Measurements from ENCODE around the gene ARFGAP1.
"Not testable (repeated sequence)": the region's sequence is repeated elsewhere in the genome, so short reads cannot be mapped to it uniquely, and the experiment has no call there.

Gene ARFGAP1

DNA sequence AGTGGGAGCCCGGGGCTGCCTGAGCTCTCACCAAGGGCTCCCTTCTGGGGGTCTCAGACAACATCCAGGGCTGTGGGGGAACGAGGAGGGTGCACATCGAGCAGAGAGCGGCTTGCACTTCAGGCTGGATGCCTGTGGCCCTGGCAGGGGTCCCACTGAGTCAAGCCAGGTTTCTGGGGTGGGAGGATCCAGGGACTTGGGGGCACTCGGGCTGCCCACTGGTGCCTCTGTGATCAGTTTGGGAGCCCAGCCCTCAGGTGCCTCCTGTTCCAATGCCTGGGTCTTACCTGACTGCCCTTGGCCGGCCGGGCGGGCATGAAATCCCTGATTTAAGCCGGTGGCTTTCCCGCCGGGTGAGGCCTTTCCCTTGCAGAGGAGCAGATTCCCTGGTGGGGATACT, 20.8 kb downstream of the ARFGAP1 start:
- DNase-seq, result no peak

DNA sequence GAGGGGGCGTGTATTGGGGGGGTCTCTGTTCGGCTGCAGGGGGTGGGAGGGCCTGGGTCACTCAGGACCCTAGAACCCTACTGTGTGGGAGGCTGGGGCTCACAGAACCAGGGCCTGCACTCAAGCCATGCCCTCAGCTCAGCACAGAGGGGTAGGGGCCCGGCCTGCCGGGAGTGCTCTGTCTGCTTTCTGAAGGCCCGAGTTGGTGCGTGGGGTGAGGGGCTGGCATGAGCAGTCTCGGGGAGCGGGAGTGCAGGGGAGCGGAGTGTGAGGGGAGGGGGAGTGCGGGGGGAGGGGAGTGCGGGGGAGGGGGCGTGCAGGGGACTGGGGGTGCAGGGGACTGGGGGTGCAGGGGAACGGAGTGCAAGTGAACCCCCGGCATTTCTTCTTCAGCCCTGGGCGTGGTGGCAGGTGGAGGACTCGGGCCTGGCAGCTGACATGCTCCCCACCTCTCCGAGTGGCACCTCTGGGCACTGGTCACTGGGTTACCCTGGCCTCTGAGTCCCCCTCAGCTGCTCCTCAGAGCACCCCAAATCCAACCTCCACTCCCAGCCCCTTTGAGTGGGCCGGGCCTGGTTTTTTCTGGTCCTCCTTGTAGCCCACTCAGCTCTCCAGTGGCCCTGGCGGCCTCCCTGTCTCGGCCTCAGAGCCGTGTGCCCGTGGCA, 21.4 kb downstream of the ARFGAP1 start:
- no peak for DNase-seq

DNA sequence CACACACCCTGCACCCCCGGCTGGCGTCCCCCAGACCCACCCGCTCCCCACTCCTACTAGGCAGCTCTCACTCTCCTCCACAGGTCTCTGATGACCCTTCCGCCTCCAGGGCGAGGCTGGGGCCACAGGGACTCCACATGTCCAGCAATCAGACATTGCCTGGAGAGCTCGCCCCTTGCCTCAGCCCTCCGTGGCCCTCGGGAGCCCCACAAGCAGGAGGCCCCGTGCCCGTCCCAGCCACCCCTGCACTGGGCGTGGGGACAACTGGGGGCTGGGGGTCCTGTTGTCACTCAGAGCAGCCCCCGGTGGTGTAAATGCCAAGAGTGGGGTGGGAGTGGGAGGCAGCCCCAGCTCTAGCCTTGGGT, 21.9 kb downstream of the ARFGAP1 start:
- DNase-seq, result no peak

DNA sequence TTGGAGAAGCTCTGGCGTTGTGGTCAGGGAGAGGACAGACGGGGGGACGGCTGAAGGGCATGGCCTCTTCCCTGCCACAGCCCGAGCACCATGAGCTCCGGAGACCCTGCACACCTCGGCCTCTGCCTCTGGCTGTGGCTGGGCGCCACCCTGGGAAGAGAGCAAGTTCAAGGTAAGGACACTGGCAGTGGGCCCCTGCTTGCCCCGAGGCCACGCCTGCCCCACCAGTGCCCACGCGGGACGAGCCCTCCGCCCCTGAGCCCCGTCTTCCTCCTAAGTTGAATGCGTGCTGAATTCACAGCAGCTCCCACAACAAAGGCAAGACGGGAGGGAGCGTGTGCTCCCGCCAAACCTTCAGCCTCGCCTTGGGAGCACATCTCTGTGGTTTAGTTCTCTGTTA, 22.4 kb downstream of the ARFGAP1 start:
- no peak for DNase-seq

DNA sequence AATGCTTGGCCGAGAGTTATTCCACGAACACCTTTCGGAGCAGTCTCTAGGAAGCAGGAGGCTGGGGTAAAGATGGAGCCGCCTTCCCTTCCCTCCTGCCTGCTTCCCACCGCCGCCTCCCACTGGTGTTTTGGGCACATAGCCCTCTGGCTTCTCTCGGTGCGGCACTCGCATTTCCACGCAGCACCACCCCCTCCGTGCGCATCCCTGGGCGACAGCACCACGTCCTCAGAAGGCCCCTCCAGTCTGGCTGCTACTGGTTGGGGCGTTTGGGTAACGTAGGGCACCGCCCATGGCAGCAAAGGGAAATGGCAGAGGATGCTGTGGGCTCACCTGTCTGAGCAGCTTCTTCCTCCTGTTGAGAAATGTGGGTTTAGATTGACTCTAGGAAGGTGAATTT, 22.8 kb downstream of the ARFGAP1 start:
- DNase-seq, result no peak

DNA sequence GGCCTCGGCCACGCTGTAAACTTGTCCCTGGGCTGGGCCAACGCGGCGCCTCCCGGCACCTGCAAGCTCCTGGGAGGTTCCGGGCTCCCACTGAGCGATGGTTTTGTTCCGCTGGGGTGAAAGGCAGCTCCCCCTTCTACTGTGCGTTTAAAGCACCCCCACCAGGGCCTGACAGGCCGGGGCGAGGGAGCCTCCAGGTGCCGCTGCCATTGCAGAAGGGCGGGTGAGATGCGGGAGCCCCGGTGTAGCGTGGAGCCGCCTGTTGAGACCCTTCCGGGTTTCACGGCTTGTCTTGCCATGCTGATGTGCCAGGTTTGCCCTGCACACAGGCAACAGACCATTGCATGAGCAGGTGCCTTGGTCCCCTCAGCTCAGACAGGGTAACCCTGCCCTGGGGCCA, 23.2 kb downstream of the ARFGAP1 start:
- no peak for DNase-seq

DNA sequence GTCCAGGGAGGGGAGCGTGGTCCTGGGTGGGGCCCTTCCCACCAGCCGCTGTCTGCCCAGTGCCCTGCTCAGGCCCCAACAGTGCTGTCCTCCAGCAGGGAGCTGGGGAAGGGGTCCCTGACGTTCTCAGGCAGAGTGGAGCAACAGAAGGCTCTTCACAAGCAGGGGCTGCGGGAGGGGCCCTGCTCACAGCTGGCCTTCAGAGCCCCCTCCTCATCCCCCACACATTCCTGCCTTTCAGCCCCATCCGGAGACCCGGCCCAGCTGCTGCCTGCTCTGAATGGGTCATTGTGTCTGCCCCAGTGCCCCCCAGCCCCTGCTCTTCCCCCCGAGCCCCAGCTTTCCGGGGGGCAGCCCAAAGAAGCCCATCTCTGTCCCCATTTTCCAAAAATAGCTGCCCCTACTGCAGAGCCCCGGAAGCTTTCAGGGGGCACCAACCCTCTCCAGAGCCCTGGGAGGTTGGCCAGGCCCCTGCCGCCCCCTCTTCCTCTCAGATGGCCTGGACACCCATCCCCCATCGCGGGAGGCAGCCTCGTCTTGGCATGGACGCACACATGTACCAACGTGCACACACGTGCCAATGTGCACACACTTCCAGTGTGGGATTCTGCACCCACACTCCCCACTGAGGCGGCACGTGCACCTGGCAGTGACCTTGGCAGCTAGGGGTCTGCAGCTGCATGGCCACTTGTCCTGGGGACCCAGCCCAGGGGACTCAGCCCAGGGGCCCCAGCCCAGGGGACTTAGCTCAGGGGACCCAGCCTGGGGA, 24.1 kb downstream of the ARFGAP1 start:
- no peak for DNase-seq

DNA sequence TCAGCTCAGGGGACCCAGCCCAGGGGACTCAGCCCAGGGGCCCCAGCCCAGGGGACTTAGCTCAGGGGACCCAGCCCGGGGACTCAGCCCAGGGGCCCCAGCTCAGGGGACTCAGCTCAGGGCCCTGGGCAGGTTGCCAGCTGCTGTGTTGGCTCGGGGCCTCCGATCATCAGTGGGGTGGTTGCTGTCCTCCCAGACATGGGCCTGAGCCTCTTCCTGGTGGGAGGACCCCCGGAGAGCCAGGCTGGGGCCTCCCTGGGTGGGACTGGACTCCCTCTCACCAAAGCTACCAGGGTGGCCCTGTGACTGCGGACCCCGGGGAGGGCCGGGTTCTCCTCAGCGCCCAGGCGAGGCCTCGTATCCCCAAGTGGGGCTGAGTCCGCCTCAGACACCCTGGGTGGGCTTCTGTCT, 24.8 kb downstream of the ARFGAP1 start:
- no peak for DNase-seq

DNA sequence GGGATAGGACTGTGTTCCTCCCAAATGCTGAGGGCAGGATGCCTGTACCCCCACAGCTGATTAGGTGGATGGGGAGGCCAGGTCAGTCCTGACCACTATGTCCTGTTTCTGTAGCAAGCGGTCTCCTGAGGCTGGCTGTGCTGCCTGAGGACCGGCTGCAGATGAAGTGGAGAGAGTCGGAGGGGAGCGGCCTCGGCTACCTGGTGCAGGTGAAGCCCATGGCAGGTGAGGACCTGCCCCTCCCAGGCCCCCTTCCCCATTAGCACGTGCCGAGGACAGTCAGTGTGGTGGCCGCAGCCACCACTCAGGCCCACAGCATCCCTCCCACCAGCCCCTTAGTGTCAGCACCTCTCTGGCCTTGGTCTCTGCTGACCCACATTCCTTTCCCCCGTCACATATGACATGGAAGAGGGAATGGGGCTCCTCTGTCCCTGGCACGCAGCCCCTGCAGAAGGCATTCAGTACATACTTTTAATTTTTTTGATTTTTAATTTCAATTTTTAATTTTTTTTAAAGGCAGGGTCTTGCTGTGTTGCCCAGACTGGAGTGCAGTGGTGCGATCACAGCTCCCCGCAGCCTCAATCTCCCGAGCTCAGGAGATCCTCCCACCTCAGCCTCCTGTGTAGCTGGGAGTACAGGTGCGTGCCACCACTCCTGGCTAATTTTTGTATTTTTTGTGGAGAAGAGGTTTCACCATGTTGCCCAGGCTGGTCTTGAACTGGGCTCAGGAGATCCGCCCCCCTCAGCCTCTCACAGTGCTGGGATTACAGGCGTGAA, 25.4 kb downstream of the ARFGAP1 start:
- no peak for DNase-seq

DNA sequence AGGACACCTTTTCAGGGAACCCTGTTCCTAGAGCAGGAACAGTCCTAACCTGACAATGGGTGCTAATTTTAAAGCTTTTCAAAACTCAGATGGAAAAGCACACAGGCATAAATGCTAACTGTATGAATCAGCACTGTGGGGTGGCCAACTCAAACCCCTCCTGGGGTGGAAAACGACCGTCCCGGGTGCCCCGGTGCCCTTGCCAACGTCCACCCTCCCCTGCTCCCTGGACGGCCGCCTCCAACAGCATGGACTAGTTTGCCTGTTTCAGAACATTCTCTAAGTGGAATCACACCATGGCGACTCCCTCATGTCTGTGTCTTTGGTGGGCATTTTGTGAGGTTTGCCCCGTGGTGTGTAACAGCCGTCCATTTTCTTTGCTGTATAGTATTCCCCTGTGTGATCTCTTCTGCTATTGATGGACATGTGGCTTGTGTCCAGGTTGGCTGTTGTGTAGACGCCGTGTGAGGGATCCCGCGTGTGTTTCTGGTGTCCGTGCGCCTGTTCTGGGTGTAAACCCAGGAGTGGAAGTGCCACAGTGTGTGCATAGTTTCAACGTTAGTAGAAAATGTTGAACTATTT, 26.2 kb downstream of the ARFGAP1 start:
- DNase-seq, result no peak

DNA sequence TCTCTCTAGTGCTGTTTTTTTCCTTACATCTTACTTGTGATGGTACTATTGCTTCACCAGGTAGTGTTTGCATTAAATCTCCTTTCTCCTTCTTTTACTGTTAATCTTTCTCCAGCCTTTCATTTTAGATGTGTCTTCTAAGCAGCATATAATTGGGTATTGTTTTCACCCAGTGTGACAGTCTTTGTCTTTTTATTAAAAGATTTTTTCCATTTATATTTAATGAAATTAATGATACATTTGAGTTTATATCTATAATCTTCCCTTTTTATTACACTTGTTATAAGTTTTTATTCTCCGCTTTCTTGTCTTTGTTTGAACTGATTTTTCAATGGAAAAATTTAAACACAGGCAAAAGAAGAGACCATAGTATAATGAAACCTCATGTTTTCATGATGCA, 29.1 kb downstream of the ARFGAP1 start:
- DNase-seq, result no peak

DNA sequence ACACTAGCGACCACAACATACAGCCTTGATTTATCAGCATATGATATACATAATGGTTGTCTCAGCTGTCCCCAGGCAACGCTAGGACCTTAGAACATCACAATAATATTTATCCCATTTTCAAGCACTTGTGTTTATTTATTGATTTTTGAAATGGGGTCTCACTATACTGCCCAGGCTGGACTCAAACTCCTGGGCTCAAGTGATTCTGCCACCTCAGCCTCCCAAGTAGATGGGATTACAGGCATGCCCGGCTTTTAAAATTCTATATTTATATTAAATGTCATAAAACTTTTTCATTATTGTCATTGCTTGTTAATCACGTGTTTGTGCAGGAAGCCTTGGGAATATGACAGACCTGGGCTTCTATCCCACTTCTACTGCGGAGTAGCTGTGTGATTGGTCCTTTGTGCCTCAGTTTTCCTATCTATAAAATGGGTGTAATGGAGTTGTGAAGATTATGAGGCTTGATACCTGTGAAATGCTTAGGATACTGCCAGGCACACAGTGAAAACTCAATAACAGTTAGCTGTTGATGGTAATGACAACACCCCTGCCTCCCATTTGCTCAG, 30.6 kb downstream of the ARFGAP1 start:
- no peak for DNase-seq

DNA sequence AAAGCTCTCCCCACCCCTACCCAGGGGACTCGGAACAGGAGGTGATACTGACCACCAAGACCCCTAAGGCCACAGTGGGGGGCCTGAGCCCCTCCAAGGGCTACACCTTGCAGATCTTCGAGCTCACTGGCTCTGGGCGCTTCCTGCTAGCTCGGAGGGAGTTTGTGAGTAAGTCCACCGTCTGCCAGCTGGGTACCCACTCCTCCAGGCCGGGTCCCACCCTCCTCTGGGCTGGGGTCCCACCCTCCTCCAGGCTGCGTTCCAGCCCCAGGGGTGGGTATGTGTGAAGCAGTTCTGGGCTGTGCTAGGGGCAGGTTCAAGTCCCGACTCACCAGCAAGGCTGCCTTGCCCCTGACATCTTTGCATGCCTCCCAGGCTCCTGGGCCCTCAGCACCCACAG, 32.8 kb downstream of the ARFGAP1 start:
- DNase-seq, result no peak

DNA sequence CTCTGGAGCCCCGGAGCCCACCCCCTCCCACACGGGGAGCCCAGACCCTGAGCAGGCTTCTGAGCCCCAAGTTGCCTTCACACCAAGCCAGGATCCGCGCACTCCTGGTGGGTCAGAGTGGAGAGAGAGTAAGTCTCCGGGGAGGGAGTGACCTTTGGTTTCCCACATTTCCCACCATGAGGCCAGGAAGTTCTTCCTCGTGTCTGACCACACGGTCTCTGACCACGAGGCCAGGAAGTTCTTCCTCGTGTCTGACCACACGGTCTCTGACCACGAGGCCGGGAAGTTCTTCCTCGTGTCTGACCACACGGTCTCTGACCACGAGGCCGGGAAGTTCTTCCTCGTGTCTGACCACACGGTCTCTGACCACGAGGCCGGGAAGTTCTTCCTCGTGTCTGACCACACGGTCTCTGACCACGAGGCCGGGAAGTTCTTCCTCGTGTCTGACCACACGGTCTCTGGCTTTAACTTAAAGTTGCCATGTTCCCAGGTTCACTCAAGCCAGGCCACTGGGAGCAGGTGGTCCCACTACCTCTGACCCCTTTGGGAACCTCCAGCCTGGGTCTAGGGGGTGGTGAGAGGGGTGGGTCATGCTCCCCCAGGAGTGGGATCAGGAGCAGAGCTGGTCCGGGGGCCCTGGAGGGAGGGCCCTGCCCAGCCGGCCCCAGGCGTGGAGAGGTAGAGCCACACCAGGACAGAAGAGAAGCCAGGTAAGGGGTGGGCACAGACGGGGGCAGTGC, 33.5 kb downstream of the ARFGAP1 start:
- not testable (repeated sequence) for DNase-seq

DNA sequence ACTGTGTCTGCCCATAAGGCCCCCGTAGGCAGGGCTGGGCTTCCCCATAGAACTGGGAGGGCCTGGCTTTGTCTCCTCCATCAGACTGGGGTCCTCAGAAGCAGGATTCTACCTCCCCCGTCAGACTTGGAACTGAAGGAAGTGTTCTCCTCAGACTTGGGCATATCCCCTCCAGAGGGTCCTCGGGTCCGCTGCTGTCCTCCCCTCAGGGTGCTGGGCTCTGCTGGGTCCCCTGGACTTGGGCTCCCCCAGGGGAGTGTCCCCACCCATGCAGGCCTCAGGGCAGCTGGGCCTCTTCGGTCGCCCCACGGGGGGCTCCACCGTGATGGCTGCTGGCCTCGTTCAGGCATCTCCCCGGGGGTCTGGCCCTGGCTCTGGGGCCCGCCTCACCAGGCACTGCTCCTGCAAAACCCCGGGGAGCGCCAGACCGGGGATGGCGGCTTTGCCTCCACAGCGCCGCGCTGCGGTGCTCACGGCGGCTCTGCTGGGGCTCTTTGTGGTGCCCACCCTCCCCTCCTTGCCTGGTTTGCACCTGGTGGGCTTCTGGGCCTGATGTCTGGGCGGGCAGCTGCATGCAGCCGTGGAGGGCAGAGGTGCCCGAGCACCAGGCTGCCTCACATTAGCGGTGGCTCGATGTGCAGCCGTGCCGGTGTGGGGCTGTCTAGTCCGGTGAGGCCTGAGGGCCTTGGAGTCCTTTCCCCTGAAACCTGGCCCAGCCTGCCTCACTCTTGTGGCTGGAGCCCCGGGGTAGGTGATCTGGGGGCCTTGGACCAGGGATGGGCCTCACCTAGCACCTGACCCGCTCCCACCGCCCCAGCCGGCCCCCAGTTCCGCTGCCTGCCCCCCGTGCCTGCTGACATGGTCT, 34.3 kb downstream of the ARFGAP1 start:
- DNase-seq, result no peak

DNA sequence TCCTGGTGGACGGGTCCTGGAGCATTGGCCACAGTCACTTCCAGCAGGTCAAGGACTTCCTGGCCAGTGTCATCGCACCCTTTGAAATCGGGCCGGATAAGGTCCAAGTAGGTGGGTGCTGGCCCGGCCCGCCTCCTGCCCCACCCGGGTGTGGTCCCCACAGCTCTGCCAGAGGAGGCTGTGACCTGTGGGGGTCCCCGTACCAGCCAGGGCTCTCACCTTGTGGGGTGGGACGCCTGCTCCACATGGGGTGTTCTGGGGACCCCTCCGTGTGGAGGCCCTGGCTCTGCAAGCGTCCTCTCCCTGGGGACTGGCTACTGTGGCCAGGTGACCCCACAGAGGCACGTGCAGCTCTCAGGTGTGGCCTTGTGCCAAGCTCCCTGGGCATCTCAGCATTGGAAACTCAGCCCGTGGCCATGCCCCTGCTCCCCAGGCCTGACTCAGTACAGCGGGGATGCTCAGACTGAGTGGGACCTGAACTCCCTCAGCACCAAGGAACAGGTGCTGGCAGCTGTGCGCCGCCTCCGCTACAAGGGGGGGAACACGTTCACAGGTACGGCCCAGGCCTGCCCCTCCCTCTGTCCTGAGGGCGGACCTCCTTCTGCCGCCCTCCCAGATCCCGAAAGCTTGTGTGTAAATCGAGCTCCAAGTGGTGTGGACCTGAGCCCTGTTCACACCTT, 35.1 kb downstream of the ARFGAP1 start:
- no peak for DNase-seq

DNA sequence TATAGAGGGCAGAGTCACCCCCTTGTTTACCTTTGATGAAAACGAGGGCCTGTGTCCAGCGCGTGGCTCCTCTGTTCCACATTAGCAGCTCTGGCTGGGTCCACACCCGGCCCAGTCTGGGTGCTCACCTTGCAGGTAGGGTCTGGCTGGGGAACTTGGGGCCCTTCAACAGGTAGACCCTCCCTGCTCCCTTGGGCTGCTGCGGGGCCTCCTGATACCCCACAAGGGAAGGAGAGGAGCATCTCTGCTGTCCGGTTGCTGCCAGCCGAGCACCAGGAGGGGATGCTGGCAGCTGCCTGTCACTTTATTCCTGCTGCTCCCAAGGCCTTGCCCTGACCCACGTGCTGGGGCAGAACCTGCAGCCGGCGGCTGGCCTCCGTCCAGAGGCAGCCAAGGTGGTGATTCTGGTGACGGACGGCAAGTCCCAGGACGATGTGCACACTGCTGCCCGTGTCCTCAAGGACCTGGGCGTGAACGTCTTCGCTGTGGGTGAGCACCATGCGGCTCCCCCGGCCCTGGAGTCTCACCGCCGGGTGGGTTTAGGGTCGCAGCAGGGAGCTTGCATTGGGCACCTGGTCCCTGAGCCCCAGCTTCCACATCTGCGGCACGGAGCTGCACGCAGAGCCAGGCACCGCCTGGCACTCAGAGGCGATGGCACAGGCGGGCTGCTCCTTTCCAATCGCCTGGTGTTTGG, 35.8 kb downstream of the ARFGAP1 start:
- DNase-seq, result no peak

DNA sequence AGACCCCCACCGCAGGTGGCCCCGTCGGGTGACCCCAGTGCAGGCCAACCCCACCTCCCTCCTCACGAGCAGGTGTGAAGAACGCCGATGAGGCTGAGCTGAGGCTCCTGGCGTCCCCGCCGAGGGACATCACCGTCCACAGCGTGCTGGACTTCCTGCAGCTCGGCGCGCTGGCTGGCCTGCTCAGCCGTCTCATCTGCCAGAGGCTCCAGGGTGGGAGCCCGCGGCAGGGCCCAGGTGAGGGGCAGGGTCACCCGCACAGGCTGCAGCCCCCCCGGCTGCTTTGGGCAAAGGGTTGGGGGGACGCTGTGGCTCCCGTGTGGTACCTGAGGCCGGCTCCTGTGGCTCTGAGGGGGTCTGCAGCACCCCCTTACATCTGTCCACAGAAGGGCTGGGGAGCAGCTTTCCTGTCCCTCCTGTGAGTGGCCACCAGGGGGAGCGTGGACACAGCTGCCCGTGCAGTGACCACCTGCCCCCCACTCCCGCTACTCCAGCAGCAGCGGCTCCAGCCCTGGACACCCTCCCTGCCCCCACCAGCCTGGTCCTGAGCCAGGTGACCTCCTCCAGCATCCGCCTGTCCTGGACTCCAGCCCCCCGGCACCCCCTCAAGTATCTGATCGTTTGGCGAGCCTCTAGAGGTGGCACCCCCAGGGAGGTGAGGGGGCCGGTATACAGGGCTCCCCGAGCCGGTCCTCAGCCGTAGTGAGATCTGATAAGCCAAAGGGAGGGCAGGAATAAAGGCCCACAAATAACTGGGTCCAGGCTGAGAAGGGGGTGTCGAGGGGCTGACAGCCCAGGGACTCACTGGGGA, 36.9 kb downstream of the ARFGAP1 start:
- peak; percentile 72 for DNase-seq

DNA sequence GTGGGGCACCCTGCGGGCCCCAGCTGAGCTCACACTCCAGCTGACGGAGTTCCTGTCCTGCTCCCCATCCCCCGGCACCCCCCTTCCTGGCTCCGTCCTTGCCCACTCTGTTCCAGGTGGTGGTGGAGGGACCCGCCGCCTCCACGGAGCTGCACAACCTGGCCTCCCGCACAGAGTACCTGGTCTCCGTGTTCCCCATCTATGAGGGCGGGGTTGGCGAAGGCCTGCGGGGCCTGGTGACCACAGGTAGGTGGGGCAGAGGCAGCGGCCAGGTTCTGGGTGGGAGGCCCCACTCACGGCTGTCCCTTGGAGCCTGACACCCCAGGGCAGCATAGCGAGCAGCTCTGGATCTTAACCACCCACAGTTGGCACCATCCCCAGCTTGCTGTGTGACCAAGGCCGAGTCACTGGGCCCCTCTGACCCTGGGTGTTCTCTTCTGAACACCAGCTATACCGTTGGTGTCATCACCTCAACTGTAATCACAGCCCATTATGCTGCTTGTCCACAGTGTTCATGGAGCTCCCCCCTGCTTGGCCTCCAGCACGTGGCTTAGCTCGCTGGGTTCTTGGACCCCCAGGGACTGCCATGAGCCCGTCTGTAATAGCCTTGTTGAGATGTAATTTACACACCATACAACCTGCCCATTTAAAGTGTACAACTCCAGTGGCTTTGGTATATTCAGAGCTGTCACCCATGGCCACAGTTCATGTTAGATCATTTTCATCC, 37.8 kb downstream of the ARFGAP1 start:
- DNase-seq, result no peak

All from right forelimb (tissue), 1 donor.